ENCODE measurements around the gene IFITM10.
"Not testable (repeated sequence)": the region's sequence is repeated elsewhere in the genome, so short reads cannot be mapped to it uniquely, and the experiment has no call there.

The IFITM10 gene

GRCh38 chr11:1689250-1690166 lies 60.9 kb downstream of the IFITM10 start:
- DNase-seq: not testable (repeated sequence)

- DNase-seq: not testable (repeated sequence)
These were observed 62.0 kb downstream of the IFITM10 start for GRCh38 chr11:1688336-1688947.

- DNase-seq: not testable (repeated sequence)
These were observed 64.2 kb downstream of the IFITM10 start for GRCh38 chr11:1686220-1686619.

DNA sequence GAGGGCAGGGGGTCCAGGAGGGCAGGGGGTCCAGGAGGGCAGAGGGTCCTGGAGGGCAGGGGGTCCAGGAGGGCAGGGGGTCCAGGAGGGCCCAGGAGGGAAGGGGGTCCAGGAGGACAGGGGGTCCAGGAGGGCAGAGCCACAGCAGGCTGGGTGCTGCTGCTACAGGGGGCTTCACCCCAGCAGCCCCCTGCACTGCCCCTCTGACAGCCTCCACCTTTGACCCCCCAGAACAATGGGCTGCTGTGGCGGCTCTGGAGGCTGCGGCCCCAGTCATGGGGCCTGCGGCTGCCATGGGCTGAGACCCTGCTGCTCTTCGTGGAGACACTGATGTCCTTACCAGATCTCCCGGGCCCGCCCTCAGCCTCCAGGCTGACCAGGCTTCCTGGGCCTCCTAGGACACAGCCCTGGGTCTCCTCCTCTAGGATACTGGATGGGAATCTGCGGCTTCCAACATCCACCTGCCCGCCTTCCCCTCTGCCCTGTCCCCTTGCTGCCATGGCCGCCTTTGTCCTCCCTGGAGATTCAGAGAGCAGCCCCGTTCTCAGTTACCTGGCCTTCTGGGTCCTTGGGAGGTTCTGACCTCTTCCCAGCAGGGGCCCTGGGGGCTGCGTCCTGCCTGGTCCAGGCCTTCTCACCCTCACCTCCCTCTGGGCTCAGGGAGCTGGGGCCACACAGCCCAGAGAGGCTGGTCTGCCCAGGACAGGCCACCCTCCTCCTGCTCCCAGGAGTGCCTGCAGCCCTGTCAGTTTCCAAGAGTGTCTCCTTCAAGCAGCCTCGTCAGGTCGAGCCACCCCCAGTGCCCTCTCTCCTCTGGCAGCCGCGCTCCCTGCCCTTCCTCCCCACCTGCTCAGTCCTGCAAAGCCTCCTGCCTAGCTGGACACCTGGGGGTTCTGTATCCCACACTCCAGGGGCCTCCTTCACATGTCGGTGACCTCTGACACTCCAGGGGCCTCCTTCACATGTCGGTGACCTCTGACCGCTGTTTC lies 65.2 kb downstream of the IFITM10 start:
- not testable (repeated sequence) for DNase-seq

DNA sequence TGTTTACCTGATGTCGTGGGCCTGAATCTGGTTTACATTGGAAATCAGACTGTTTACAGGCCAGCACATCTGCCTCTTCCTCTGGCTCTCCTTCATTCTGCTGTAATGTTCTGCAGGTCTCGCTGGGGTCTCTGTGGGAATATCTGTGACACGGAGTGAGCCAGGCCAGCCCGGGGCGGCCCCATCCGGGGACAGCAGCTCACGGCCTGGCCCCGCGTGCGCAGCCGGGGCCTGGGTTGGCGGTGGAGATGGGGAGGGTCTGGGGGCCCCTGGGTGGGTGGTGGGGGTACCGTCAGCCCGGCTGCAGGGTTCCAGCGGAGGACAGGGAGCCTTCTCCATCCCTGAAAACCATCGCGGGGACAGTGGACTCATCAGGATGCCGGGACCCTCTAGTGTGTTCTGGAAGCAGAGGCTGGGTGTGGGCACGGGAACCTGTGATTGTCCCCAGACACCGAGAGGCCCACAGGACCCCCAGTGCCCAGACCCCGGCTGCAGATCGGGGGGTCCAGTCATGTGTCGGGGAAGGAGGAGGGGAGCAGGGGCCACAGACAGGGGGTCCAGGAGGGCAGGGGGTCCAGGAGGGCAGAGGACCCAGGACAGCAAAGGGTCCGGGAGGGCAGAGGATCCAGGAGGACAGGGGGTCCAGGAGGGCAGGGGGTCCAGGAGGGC lies 66.4 kb downstream of the IFITM10 start:
- DNase-seq: not testable (repeated sequence)

DNA sequence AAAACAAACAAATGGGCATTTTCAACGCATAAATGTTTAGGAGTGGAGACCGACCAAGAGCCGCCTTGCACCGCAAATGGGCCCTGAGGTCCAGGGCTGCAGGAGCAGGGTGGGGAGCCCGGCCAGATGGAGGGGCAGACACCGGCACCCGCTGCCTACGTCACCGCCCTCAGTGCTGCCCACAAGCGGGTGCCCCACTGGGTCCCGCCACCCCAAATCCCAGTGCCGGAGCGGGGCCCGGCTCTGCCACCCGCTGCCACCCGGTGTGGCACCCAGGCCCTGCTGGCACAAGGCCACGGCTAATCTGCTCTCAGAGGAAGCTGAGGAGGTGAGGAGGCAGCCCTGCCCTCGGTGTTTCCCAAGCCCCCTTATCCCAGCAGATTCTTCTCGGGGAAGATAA lies 67.2 kb downstream of the IFITM10 start:
- not testable (repeated sequence) for DNase-seq

All from 8988T (cell line).